Liver (tissue), 3 donors: Measurements from ENCODE around the gene CBX6.

ENCODE experiments used
- JUND ChIP-seq, 2 donors: IDR thresholded peaks; 2 replicates each; pipeline ENCODE4 v1.6.1; 2016; ENCODE audit warnings: antibody characterized with exemption in 2 of 2
- RAD21 ChIP-seq, 2 donors: IDR thresholded peaks; 2 replicates each; pipeline ENCODE4 v1.6.1; 2016; ENCODE audit warnings: antibody characterized with exemption in 2 of 2, mild to moderate bottlenecking in 2 of 2
- REST ChIP-seq: IDR thresholded peaks from 2 replicates; pipeline ENCODE4 v1.6.1; 2016; ENCODE audit warnings: antibody characterized with exemption, mild to moderate bottlenecking
- SP1 ChIP-seq: IDR thresholded peaks from 2 replicates; pipeline ENCODE4 v1.6.1; 2018; ENCODE audit warnings: antibody characterized with exemption, mild to moderate bottlenecking
- TF ChIP-seq, protein P1 (sequence below): fragments of 150-350 bp; IDR thresholded peaks from 2 replicates; pipeline ENCODE4 v1.5.1; 2017; ENCODE audit warnings: improper control_type of control experiment, low read depth, low read length; ENCODE audit not compliant: missing input control
- TF ChIP-seq, protein P2 (sequence below): IDR thresholded peaks from 2 replicates; pipeline ENCODE4 v1.6.1; 2016; ENCODE audit warnings: antibody characterized with exemption
- donor health status: healthy.
- donor health status: healthy.

DNA sequence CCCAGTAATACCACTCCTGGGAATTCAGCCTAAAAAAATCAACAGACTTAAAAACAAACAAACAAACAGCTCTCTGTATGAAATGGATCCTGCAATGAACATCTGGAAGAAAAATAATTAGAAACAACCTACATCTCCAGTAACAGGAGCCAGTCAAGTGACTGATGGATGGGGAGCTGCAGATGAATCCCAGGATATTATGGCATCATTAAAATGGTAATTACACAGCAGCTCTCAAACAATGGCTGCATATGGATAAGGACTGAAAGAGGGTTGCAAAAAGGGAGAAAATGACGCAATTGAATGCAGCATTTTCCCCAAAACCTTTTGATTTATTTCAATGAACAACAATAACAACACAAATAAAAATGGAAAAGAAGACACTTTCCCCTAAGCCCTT is 32.3 kb downstream of the CBX6 start:
- TF ChIP-seq JUND (IDR thresholded peaks at IDR 0.05) (no peak), REST (no peak), RAD21 (IDR thresholded peaks at IDR 0.05) (no peak), SP1 (no peak)
- TF ChIP-seq, protein P1, sequence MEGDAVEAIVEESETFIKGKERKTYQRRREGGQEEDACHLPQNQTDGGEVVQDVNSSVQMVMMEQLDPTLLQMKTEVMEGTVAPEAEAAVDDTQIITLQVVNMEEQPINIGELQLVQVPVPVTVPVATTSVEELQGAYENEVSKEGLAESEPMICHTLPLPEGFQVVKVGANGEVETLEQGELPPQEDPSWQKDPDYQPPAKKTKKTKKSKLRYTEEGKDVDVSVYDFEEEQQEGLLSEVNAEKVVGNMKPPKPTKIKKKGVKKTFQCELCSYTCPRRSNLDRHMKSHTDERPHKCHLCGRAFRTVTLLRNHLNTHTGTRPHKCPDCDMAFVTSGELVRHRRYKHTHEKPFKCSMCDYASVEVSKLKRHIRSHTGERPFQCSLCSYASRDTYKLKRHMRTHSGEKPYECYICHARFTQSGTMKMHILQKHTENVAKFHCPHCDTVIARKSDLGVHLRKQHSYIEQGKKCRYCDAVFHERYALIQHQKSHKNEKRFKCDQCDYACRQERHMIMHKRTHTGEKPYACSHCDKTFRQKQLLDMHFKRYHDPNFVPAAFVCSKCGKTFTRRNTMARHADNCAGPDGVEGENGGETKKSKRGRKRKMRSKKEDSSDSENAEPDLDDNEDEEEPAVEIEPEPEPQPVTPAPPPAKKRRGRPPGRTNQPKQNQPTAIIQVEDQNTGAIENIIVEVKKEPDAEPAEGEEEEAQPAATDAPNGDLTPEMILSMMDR, result no peak
- TF ChIP-seq, protein P2, sequence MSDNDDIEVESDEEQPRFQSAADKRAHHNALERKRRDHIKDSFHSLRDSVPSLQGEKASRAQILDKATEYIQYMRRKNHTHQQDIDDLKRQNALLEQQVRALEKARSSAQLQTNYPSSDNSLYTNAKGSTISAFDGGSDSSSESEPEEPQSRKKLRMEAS, result no peak
